ENCODE results near the gene MIDN.

MIDN gene

GRCh38 chr19:1217366-1217765, 31.0 kb upstream of the MIDN start:
- Mint-ChIP-seq H3K27ac (no peak overlapping the region), H3K36me3 (peaks cover 9% of the 10 kb centered on the region), H3K27me3 (no peaks in the 10 kb centered on the region), H3K4me3 (no peak overlapping the region), H3K9me3 (no peaks in the 10 kb centered on the region), H3K4me1 (peaks cover 16% of the 10 kb centered on the region)
- no peak for ATAC-seq

DNA sequence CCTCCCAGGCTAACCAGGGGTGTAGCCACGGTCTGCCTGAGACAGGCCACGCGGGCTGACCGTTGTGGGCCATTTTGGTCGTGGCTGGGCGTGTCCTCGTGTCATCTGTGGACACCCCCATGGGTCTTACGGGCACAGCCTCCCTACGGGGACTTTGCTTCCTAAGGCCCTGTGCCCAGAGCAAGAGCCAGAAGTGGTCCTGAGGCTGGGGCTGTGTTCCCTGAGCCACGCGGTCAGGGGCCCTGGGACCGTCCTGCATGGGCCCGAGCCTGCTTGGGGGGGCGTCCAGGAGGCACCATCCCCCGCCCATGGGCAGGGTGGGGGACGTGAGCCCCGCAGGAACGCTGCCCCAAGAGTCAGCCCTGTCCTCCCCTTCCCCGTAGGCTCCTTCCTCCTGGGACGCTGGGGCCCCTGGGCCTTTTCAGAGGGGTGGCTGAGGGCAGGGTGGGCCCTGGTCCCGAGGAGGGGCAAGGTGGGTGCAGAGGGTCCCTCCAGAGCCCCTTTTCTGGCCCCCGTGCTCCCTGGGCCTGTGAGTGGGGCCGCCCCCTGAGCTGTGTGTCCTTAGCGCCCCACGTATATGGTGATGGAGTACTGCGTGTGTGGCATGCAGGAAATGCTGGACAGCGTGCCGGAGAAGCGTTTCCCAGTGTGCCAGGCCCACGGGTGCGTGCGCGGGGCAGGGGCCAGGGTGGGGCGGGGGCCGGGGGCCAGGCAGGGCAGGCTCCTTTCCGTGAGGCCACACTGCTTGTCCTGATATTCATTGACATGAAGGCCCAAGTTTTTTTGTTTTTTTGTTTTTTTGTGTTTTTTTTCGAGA, 29.4 kb upstream of the MIDN start:
- no peak for ATAC-seq
- H3K9me3 Mint-ChIP-seq: no peaks in the 10 kb centered on the region
- peaks cover 2% of the 10 kb centered on the region for H3K36me3 Mint-ChIP-seq

DNA sequence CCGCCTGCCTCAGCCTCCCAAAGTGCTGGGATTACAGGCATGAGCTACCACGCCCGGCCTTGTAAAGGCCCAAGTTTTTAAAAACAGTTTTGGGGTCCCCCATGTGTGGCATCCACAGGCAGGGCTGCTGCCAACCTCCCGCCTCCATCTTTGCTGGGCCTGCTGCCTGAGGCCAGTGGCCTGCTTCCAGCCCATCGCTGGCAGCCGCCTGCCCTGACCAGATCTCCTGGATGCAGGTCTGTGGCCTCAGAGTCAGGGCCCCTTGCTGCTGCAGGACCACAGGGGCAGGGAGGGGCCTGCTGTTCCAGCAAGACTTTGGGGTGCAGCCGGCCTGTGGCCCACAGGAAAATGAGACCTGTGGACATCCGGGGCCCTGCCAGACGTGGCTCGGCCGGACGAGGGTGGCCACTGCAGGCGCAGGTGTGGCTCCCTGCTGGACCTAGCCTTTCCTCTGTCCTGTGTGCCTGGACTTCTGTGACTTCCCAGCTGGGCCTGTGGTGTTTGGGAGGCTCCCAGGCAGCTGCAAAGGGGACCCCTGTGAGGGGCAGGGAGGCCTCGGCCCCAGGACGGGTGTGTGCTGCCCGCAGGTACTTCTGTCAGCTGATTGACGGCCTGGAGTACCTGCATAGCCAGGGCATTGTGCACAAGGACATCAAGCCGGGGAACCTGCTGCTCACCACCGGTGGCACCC, 28.5 kb upstream of the MIDN start:
- no peak for ATAC-seq
- Mint-ChIP-seq H3K36me3 (no peaks in the 10 kb centered on the region), H3K4me3 (no peak overlapping the region), H3K27ac (no peak overlapping the region), H3K27me3 (no peaks in the 10 kb centered on the region), H3K9me3 (no peaks in the 10 kb centered on the region), H3K4me1 (no peaks in the 10 kb centered on the region)

More for the DNA sequence above, 29.4 kb upstream of the MIDN start:
- H3K4me1 Mint-ChIP-seq: peaks cover 6% of the 10 kb centered on the region
- no peaks in the 10 kb centered on the region for H3K27me3 Mint-ChIP-seq
- no peak overlapping the region for H3K27ac Mint-ChIP-seq
- H3K4me3 Mint-ChIP-seq: no peak overlapping the region

DNA sequence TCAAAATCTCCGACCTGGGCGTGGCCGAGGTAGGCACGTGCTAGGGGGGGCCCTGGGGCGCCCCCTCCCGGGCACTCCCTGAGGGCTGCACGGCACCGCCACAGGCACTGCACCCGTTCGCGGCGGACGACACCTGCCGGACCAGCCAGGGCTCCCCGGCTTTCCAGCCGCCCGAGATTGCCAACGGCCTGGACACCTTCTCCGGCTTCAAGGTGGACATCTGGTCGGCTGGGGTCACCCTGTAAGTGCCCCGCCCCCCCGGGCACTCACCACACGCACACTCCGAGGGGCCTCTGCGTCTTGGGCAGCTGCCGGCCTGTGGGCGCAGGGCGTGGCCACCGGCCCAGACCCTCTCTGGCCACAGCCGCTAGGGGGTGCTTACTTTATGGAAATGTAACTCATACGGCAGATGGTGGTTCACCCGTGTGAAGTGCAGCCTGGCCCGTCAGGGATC, 27.9 kb upstream of the MIDN start:
- Mint-ChIP-seq H3K36me3 (no peaks in the 10 kb centered on the region), H3K9me3 (no peaks in the 10 kb centered on the region), H3K4me1 (no peaks in the 10 kb centered on the region), H3K4me3 (no peak overlapping the region), H3K27ac (no peak overlapping the region), H3K27me3 (no peaks in the 10 kb centered on the region)
- ATAC-seq: no peak

- Mint-ChIP-seq H3K27ac (no peak overlapping the region), H3K4me1 (no peaks in the 10 kb centered on the region), H3K9me3 (no peaks in the 10 kb centered on the region), H3K36me3 (no peaks in the 10 kb centered on the region), H3K4me3 (no peak overlapping the region), H3K27me3 (no peaks in the 10 kb centered on the region)
- no peak for ATAC-seq
Observed at GRCh38 chr19:1220976-1221903, 27.1 kb upstream of the MIDN start.

- Mint-ChIP-seq H3K27ac (no peak overlapping the region), H3K4me1 (no peaks in the 10 kb centered on the region), H3K36me3 (no peaks in the 10 kb centered on the region), H3K27me3 (no peaks in the 10 kb centered on the region), H3K9me3 (no peaks in the 10 kb centered on the region), H3K4me3 (no peak overlapping the region)
- no peak for ATAC-seq
Observed at GRCh38 chr19:1221904-1222255, 26.5 kb upstream of the MIDN start.

DNA sequence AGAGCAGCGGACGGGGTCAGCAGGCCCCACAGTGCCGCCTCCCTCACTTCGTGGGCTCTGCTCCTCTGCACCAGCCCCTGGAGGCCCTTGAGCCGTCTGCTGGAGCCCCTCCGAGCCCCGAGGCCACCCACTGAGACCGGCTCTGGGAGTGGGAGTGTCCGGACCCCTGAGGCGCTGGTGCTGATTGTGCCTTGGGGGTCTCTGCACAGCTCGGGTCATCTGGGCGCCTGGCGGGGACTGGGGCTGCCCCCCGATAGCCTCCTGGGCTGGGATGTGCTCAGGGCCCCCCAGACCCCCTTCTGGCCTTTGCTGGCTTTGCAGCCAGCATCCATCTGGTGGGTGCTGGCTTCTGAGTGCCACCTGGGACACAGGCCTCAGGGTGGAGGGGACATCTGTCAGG, 26.0 kb upstream of the MIDN start:
- H3K27me3 Mint-ChIP-seq: no peaks in the 10 kb centered on the region
- no peaks in the 10 kb centered on the region for H3K9me3 Mint-ChIP-seq
- no peaks in the 10 kb centered on the region for H3K36me3 Mint-ChIP-seq
- H3K27ac Mint-ChIP-seq: no peak overlapping the region
- no peak for ATAC-seq
- no peak overlapping the region for H3K4me3 Mint-ChIP-seq
- H3K4me1 Mint-ChIP-seq: no peaks in the 10 kb centered on the region

DNA sequence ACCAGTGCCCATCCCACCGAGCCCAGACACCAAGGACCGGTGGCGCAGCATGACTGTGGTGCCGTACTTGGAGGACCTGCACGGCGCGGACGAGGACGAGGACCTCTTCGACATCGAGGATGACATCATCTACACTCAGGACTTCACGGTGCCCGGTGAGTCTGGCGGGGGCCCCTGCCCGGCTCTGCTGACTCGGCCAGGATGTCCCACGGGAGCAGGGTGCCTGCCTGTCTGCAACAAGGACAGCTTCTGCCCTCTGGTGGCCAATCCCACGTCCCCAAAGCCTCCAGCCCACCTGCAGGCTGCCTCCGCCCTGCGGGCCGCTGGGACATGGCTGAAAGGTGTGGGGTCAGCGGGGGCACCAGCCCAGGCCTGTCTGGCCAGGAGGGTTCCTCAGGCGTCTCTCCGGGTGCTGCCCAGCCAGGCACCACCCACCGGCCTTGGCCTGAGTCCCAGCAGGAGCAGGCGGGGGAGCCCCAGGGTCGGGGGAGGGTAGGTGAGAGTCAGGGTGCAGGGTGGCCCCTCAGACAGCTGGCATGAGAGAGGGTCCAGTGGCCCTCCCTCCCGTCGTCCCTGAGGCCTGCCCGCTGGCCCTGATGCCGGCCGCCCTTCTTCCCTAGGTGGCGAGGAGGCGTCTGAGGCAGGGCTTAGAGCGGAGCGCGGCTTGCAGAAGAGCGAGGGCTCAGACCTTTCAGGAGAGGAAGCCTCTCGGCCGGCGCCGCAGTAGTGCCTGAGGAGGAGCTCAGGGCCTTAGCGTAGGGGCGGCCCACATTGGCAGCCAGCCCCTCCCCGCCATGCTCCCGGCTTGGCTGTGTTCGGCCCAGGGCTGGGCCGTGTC, 25.1 kb upstream of the MIDN start:
- no peak overlapping the region for H3K4me3 Mint-ChIP-seq
- no peaks in the 10 kb centered on the region for H3K9me3 Mint-ChIP-seq
- no peaks in the 10 kb centered on the region for H3K4me1 Mint-ChIP-seq
- no peak overlapping the region for H3K27ac Mint-ChIP-seq
- H3K36me3 Mint-ChIP-seq: peaks cover 4% of the 10 kb centered on the region
- H3K27me3 Mint-ChIP-seq: no peaks in the 10 kb centered on the region
- peak; percentile 45 for ATAC-seq

DNA sequence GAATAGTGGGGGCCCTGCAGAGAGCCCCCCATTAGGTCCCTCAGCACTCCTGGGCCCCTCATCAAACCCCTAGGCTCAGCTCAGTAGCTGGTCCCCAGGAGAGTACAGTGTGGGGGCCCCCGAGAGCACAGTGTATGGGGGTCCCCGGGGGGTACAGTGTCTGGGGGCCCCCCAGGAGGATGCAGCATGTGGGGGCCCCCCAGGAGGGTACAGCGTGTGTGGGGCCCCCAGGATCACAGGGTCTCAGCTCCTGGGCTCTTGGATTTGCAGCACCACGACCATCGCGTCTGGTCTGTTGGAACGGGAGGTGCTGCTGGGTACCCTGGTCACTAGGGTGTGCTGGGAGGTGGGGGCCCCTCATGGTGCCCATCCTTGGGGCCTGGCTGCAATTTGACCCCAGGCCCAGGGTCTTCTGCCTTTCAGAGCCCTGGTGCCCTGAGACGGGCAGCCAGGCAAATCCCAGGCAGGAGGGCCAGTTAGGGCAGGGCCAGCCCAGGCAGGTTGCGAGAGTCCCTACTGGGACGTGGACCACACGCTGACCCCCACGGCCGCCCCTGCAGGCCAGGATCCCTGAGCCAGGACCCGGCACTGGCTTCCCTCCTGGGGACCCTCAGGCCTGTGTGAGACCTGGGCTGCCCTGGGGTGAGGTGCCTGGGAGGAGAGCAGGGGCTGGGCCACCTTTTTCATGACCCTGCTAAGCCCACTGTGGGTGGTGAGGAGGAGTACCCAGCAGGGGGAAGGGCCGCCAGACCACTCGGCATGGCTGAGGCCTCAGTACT, 24.1 kb upstream of the MIDN start:
- Mint-ChIP-seq H3K27me3 (no peaks in the 10 kb centered on the region), H3K27ac (no peak overlapping the region), H3K9me3 (no peaks in the 10 kb centered on the region), H3K36me3 (peaks cover 5% of the 10 kb centered on the region), H3K4me1 (no peaks in the 10 kb centered on the region), H3K4me3 (no peak overlapping the region)
- no peak for ATAC-seq

- H3K4me1 Mint-ChIP-seq: no peaks in the 10 kb centered on the region
- no peaks in the 10 kb centered on the region for H3K27me3 Mint-ChIP-seq
- ATAC-seq: no peak
- no peak overlapping the region for H3K4me3 Mint-ChIP-seq
- H3K27ac Mint-ChIP-seq: no peak overlapping the region
- peaks cover 5% of the 10 kb centered on the region for H3K36me3 Mint-ChIP-seq
- H3K9me3 Mint-ChIP-seq: no peaks in the 10 kb centered on the region
Observed at GRCh38 chr19:1224847-1225246, 23.5 kb upstream of the MIDN start.

- Mint-ChIP-seq H3K9me3 (no peaks in the 10 kb centered on the region), H3K27me3 (no peaks in the 10 kb centered on the region), H3K4me1 (no peaks in the 10 kb centered on the region), H3K27ac (no peak overlapping the region), H3K4me3 (no peak overlapping the region), H3K36me3 (peaks cover 5% of the 10 kb centered on the region)
- ATAC-seq: no peak
Observed at GRCh38 chr19:1225440-1226226, 22.8 kb upstream of the MIDN start.

DNA sequence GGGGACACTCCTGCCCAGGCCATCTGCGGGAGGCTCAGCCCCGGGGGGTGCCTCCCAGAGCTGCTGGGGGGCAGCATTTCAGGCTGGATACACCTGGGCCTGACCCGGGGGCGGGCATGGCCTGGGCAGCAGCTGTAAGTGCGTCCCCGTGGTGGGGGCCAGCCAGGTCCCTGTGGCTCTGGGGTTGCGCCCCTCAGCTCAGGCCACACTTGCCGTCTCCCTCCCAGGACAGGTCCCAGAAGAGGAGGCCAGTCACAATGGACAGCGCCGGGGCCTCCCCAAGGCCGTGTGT, 22.2 kb upstream of the MIDN start:
- Mint-ChIP-seq H3K4me3 (no peak overlapping the region), H3K27me3 (no peaks in the 10 kb centered on the region), H3K36me3 (peaks cover 5% of the 10 kb centered on the region), H3K4me1 (no peaks in the 10 kb centered on the region), H3K9me3 (no peaks in the 10 kb centered on the region), H3K27ac (no peak overlapping the region)
- no peak for ATAC-seq

GRCh38 chr19:1226522-1227303, 21.7 kb upstream of the MIDN start:
- H3K4me3 Mint-ChIP-seq: no peak overlapping the region
- no peaks in the 10 kb centered on the region for H3K4me1 Mint-ChIP-seq
- ATAC-seq: no peak
- H3K27ac Mint-ChIP-seq: no peak overlapping the region
- H3K9me3 Mint-ChIP-seq: no peaks in the 10 kb centered on the region
- peaks cover 5% of the 10 kb centered on the region for H3K36me3 Mint-ChIP-seq
- H3K27me3 Mint-ChIP-seq: no peaks in the 10 kb centered on the region

Measured in stimulated activated memory B cell treated with anti-CD40 and anti-IgM and Interleukin-4, amounts not matched to agents 10 μg/mL and 1 μg/mL and 100 μg/mL, for 72 hours (primary cell).